Measurements from ENCODE around the gene SERPINA12. TPM values are rescaled to one million over a fixed set of nuclear protein-coding genes. Genes with fewer than 3 reads are reported as not detected.

SERPINA12 gene
- total RNA-seq, 1 experiment from 2014 or later = not detected

GRCh38 chr14:94489336-94489735 lies 19.9 kb downstream of the SERPINA12 start:
- H3K36me3 ChIP-seq (ENCODE audit: insufficient read depth, low read length, poor library complexity, severe bottlenecking) = no peaks in the 10 kb centered on the region
- no peaks in the 10 kb centered on the region for H3K9me3 ChIP-seq (ENCODE audit: low read depth, low read length, poor library complexity, severe bottlenecking)
- DNase-seq (ENCODE audit: low spot score) = no peak
- H3K4me3 ChIP-seq (ENCODE audit: low read depth, low read length, poor library complexity, severe bottlenecking) = no peak overlapping the region
- BruUV-seq (replicated peaks) = no TSS peak
- intact Hi-C loops (cut with micrococcal nuclease; ENCODE audit: unreplicated experiment) = no loop called here
- peaks cover 6% of the 10 kb centered on the region for H3K4me1 ChIP-seq (ENCODE audit: insufficient read depth, low read length, poor library complexity, severe bottlenecking)
- ChIA-PET CTCF (no interaction called here), POLR2A (ENCODE audit: low non-redundant PET) (no interaction called here)
- TF ChIP-seq EZH2 (IDR thresholded peaks at IDR 0.05; ENCODE audit: borderline replicate concordance, low read depth, low read length, poor library complexity, severe bottlenecking) = no peak
- TF ChIP-seq, protein P1, sequence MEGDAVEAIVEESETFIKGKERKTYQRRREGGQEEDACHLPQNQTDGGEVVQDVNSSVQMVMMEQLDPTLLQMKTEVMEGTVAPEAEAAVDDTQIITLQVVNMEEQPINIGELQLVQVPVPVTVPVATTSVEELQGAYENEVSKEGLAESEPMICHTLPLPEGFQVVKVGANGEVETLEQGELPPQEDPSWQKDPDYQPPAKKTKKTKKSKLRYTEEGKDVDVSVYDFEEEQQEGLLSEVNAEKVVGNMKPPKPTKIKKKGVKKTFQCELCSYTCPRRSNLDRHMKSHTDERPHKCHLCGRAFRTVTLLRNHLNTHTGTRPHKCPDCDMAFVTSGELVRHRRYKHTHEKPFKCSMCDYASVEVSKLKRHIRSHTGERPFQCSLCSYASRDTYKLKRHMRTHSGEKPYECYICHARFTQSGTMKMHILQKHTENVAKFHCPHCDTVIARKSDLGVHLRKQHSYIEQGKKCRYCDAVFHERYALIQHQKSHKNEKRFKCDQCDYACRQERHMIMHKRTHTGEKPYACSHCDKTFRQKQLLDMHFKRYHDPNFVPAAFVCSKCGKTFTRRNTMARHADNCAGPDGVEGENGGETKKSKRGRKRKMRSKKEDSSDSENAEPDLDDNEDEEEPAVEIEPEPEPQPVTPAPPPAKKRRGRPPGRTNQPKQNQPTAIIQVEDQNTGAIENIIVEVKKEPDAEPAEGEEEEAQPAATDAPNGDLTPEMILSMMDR (conservative IDR thresholded peaks at IDR 0.05; ENCODE audit: low read depth, low read length) = no peak
- peaks cover 4% of the 10 kb centered on the region for H3K27me3 ChIP-seq (replicated peaks; ENCODE audit: insufficient read depth, low read depth, low read length, poor library complexity)
- H3K27ac ChIP-seq (ENCODE audit: low read depth, low read length, poor library complexity, severe bottlenecking) = no peak overlapping the region

GRCh38 chr14:94486883-94487282 lies 22.4 kb downstream of the SERPINA12 start:
- H3K4me3 ChIP-seq (ENCODE audit: low read depth, low read length, poor library complexity, severe bottlenecking) = no peak overlapping the region
- intact Hi-C loops (cut with micrococcal nuclease; ENCODE audit: unreplicated experiment) = loop anchor here (1.0 kb wide), 2 partner anchors 53 to 64 kb away; no protein-coding TSS in a partner anchor
- peaks cover 4% of the 10 kb centered on the region for H3K27me3 ChIP-seq (replicated peaks; ENCODE audit: insufficient read depth, low read depth, low read length, poor library complexity)
- H3K27ac ChIP-seq (ENCODE audit: low read depth, low read length, poor library complexity, severe bottlenecking) = no peak overlapping the region
- DNase-seq (ENCODE audit: low spot score) = no peak
- no peaks in the 10 kb centered on the region for H3K9me3 ChIP-seq (ENCODE audit: low read depth, low read length, poor library complexity, severe bottlenecking)
- TF ChIP-seq, protein P1 (conservative IDR thresholded peaks at IDR 0.05; ENCODE audit: low read depth, low read length) = no peak
- no peak for TF ChIP-seq EZH2 (IDR thresholded peaks at IDR 0.05; ENCODE audit: borderline replicate concordance, low read depth, low read length, poor library complexity, severe bottlenecking)
- H3K36me3 ChIP-seq (ENCODE audit: insufficient read depth, low read length, poor library complexity, severe bottlenecking) = no peaks in the 10 kb centered on the region
- POLR2A ChIA-PET (ENCODE audit: low non-redundant PET) = no interaction called here
- peaks cover 6% of the 10 kb centered on the region for H3K4me1 ChIP-seq (ENCODE audit: insufficient read depth, low read length, poor library complexity, severe bottlenecking)
- CTCF ChIA-PET = interaction anchor here (0.8 to 3.0 kb wide), 8 partner anchors 8 to 355 kb away, joined by 3 to 44 read pairs (median 3); no protein-coding TSS in a partner anchor
- BruUV-seq (replicated peaks) = no TSS peak

- H3K27me3 ChIP-seq (replicated peaks; ENCODE audit: insufficient read depth, low read depth, low read length, poor library complexity) = peaks cover 4% of the 10 kb centered on the region
- H3K36me3 ChIP-seq (ENCODE audit: insufficient read depth, low read length, poor library complexity, severe bottlenecking) = no peaks in the 10 kb centered on the region
- no peak overlapping the region for H3K4me3 ChIP-seq (ENCODE audit: low read depth, low read length, poor library complexity, severe bottlenecking)
- no TSS peak for BruUV-seq (replicated peaks)
- H3K27ac ChIP-seq (ENCODE audit: low read depth, low read length, poor library complexity, severe bottlenecking) = no peak overlapping the region
- TF ChIP-seq, protein P1 (conservative IDR thresholded peaks at IDR 0.05; ENCODE audit: low read depth, low read length) = peak; percentile 99
- no peak for TF ChIP-seq EZH2 (IDR thresholded peaks at IDR 0.05; ENCODE audit: borderline replicate concordance, low read depth, low read length, poor library complexity, severe bottlenecking)
- peak; percentile 61 for DNase-seq (ENCODE audit: low spot score)
- H3K9me3 ChIP-seq (ENCODE audit: low read depth, low read length, poor library complexity, severe bottlenecking) = no peaks in the 10 kb centered on the region
- CTCF ChIA-PET = interaction anchor here (0.8 to 3.0 kb wide), 9 partner anchors 9 to 354 kb away, joined by 3 to 44 read pairs (median 3); no protein-coding TSS in a partner anchor
- peaks cover 6% of the 10 kb centered on the region for H3K4me1 ChIP-seq (ENCODE audit: insufficient read depth, low read length, poor library complexity, severe bottlenecking)
- intact Hi-C loops (cut with micrococcal nuclease; ENCODE audit: unreplicated experiment) = loop anchor here (1.0 kb wide), 2 partner anchors 52 to 63 kb away; no protein-coding TSS in a partner anchor
- POLR2A ChIA-PET (ENCODE audit: low non-redundant PET) = no interaction called here
Measured at GRCh38 chr14:94485944-94486841, 23.1 kb downstream of the SERPINA12 start.
